Stimulated activated CD8-positive, alpha-beta memory T cell treated with anti-CD3 and anti-CD28 coated beads, Interleukin-7, amount 100 ng/mL, for 1 hour (primary cell): ENCODE data around the gene RTL9.
A peak's percentile ranks its signal among the peaks of the same experiment; 100 is the strongest.
"Not testable (repeated sequence)": the region's sequence is repeated elsewhere in the genome, so short reads cannot be mapped to it uniquely, and the experiment has no call there.

Experiments
- DNase-seq, 2 donors: peaks; one replicate each; pipeline ENCODE4 v3.0.0-alpha.2; 2020; ENCODE audit warnings: low read depth in 2 of 2

Gene RTL9

GRCh38 chrX:110358548-110358947 lies at the start of gene RTL9:
TSS of gene RTL9 (plus strand) at chrX:110358848. CDS start at chrX:110450618, 91,770 bp downstream.
- no peak for DNase-seq

- DNase-seq = no peak
Measured at GRCh38 chrX:110310000-110310790, 48.5 kb upstream of the RTL9 start.

- DNase-seq = no peak
Measured at GRCh38 chrX:110310896-110311295, 47.8 kb upstream of the RTL9 start.

- DNase-seq = no peak
Measured at GRCh38 chrX:110311437-110312230, 47.0 kb upstream of the RTL9 start.

GRCh38 chrX:110315551-110315950 lies 43.1 kb upstream of the RTL9 start:
- no peak for DNase-seq

GRCh38 chrX:110316351-110317060 lies 42.1 kb upstream of the RTL9 start:
- no peak for DNase-seq

GRCh38 chrX:110317061-110317819 lies 41.4 kb upstream of the RTL9 start:
- DNase-seq = peak in 1 of 2 donors; percentile 1

- peak; percentile 47 to 51 for DNase-seq
Measured at GRCh38 chrX:110317820-110318663, 40.6 kb upstream of the RTL9 start, which contains the start of gene AMMECR1. TSS of gene AMMECR1 (minus strand) at chrX:110318085. CDS start at chrX:110318071, 14 bp downstream.

- DNase-seq = no peak
Measured at GRCh38 chrX:110318664-110318968, 40.0 kb upstream of the RTL9 start.

GRCh38 chrX:110320381-110320987 lies 38.2 kb upstream of the RTL9 start:
- DNase-seq = no peak

GRCh38 chrX:110321081-110321480 lies 37.6 kb upstream of the RTL9 start:
- no peak for DNase-seq

GRCh38 chrX:110321670-110322069 lies 37.0 kb upstream of the RTL9 start:
- DNase-seq = no peak

- no peak for DNase-seq
Measured at GRCh38 chrX:110322603-110323002, 36.0 kb upstream of the RTL9 start.

- DNase-seq = no peak
Measured at GRCh38 chrX:110326712-110327111, 31.9 kb upstream of the RTL9 start.

- no peak for DNase-seq
Measured at GRCh38 chrX:110327336-110327735, 31.3 kb upstream of the RTL9 start.

GRCh38 chrX:110328613-110329012 lies 30.0 kb upstream of the RTL9 start:
- not testable (repeated sequence) for DNase-seq

- DNase-seq = no peak
Measured at GRCh38 chrX:110331444-110332030, 27.1 kb upstream of the RTL9 start.

GRCh38 chrX:110333458-110333857 lies 25.2 kb upstream of the RTL9 start:
- not testable (repeated sequence) for DNase-seq

GRCh38 chrX:110338935-110339334 lies 19.7 kb upstream of the RTL9 start:
- DNase-seq = no peak
